SK-N-SH treated with all-trans-retinoic acid at 6 μM for 48 hours (cell line): ENCODE measurements around the gene SRBD1.

ENCODE experiments used
- ATAC-seq: fragments of 200-7000 bp; cut with Tn5 transposase; 3 replicates; pipeline ENCODE4 v1.9.1; 2020; ENCODE audit warnings: mild to moderate bottlenecking, moderate library complexity
- ARNTL ChIP-seq: fragments of 450-650 bp; formaldehyde crosslinking; IDR thresholded peaks from 2 replicates; pipeline ENCODE4 v1.5.0; 2020; ENCODE audit warnings: low read depth, mild to moderate bottlenecking, moderate library complexity, borderline replicate concordance
- CSDC2 ChIP-seq: fragments of 250-450 bp; sonication (Bioruptor Pico); IDR thresholded peaks from 2 replicates; pipeline ENCODE4 v1.5.0; 2020; ENCODE audit warnings: mild to moderate bottlenecking, moderate library complexity
- ESRRG ChIP-seq: fragments of 250-450 bp; sonication (Bioruptor Pico); IDR thresholded peaks from 2 replicates; pipeline ENCODE4 v1.6.1; 2021; ENCODE audit warnings: mild to moderate bottlenecking
- GLIS3 ChIP-seq: fragments of 250-450 bp; sonication (Bioruptor Pico); IDR thresholded peaks from 2 replicates; pipeline ENCODE4 v1.5.0; 2020; ENCODE audit warnings: mild to moderate bottlenecking, moderate library complexity
- ISL1 ChIP-seq: fragments of 250-450 bp; sonication (Bioruptor Pico); IDR thresholded peaks from 2 replicates; pipeline ENCODE4 v2.1.2; 2022; ENCODE audit warnings: mild to moderate bottlenecking, moderate library complexity
- OSR1 ChIP-seq: fragments of 250-450 bp; sonication (Bioruptor Pico); IDR thresholded peaks from 2 replicates; pipeline ENCODE4 v1.8.0; 2022; ENCODE audit warnings: moderate library complexity, mild to moderate bottlenecking, inconsistent platforms
- PATZ1 ChIP-seq: fragments of 250-450 bp; sonication (Bioruptor Pico); IDR thresholded peaks from 2 replicates; pipeline ENCODE4 v1.8.0; 2020; ENCODE audit warnings: mild to moderate bottlenecking, moderate library complexity, borderline replicate concordance
- POU6F1 ChIP-seq: fragments of 250-450 bp; sonication (Bioruptor Pico); IDR thresholded peaks from 2 replicates; pipeline ENCODE4 v1.8.0; 2021; ENCODE audit warnings: low read depth, mild to moderate bottlenecking, moderate library complexity, borderline replicate concordance
- PPARA ChIP-seq: fragments of 250-450 bp; sonication (Bioruptor Pico); IDR thresholded peaks from 2 replicates; pipeline ENCODE4 v1.5.0; 2020; ENCODE audit warnings: mild to moderate bottlenecking, borderline replicate concordance
- RARB ChIP-seq: fragments of 250-450 bp; sonication (Bioruptor Pico); IDR thresholded peaks from 2 replicates; pipeline ENCODE4 v1.8.0; 2021; ENCODE audit warnings: mild to moderate bottlenecking, moderate library complexity
- SNAI2 ChIP-seq: fragments of 250-450 bp; sonication (Bioruptor Pico); IDR thresholded peaks from 2 replicates; pipeline ENCODE4 v1.5.0; 2020; ENCODE audit warnings: mild to moderate bottlenecking, moderate library complexity
- TOX ChIP-seq: fragments of 250-450 bp; sonication (Bioruptor Pico); IDR thresholded peaks from 2 replicates; pipeline ENCODE4 v1.8.0; 2021; ENCODE audit warnings: mild to moderate bottlenecking, moderate library complexity, borderline replicate concordance
- TSHZ2 ChIP-seq: fragments of 250-450 bp; sonication (Bioruptor Pico); IDR thresholded peaks from 2 replicates; pipeline ENCODE4 v1.5.0; 2020; ENCODE audit warnings: mild to moderate bottlenecking, moderate library complexity
- ZC3H10 ChIP-seq: fragments of 250-450 bp; sonication (Bioruptor Pico); IDR thresholded peaks from 2 replicates; pipeline ENCODE4 v1.5.1; 2021; ENCODE audit warnings: mild to moderate bottlenecking, moderate library complexity
- ZFP3 ChIP-seq: fragments of 250-450 bp; sonication (Bioruptor Pico); IDR thresholded peaks from 2 replicates; pipeline ENCODE4 v1.5.0; 2020; ENCODE audit warnings: mild to moderate bottlenecking, moderate library complexity
- ZFP30 ChIP-seq: fragments of 450-650 bp; formaldehyde crosslinking; IDR thresholded peaks from 2 replicates; pipeline ENCODE4 v1.5.0; 2022; ENCODE audit warnings: mild to moderate bottlenecking, moderate library complexity
- ZNF565 ChIP-seq: fragments of 450-650 bp; formaldehyde crosslinking; conservative IDR thresholded peaks from 2 replicates; pipeline ENCODE4 v1.5.0; 2020; ENCODE audit warnings: low read depth, mild to moderate bottlenecking, moderate library complexity
- ZNF70 ChIP-seq: fragments of 450-650 bp; formaldehyde crosslinking; IDR thresholded peaks from 2 replicates; pipeline ENCODE4 v1.5.0; 2020; ENCODE audit warnings: mild to moderate bottlenecking, moderate library complexity
- ZNF8 ChIP-seq: fragments of 450-650 bp; formaldehyde crosslinking; IDR thresholded peaks from 2 replicates; pipeline ENCODE4 v1.5.0; 2020; ENCODE audit warnings: mild to moderate bottlenecking, moderate library complexity

Gene SRBD1

GRCh38 chr2:45551862-45552261 is 59.2 kb downstream of the SRBD1 start:
- no peak for ATAC-seq
- TF ChIP-seq ZNF8 (CRISPR knock-in tag) (no peak), TSHZ2 (CRISPR knock-in tag) (no peak), GLIS3 (CRISPR knock-in tag) (no peak), ZFP30 (no peak), ZC3H10 (no peak), ARNTL (CRISPR knock-in tag) (no peak)

GRCh38 chr2:45545943-45546342 is 65.1 kb downstream of the SRBD1 start:
- no peak for TF ChIP-seq OSR1 (CRISPR knock-in tag)
- TF ChIP-seq ZNF8 (CRISPR knock-in tag): no peak
- TF ChIP-seq GLIS3 (CRISPR knock-in tag): no peak
- TF ChIP-seq PPARA (CRISPR knock-in tag): no peak
- no peak for TF ChIP-seq RARB
- no peak for TF ChIP-seq ZC3H10
- TF ChIP-seq, all 23 proteins: peak for 0
- no peak for ATAC-seq

- no peak for ATAC-seq
- no peak for TF ChIP-seq ZFP3 (CRISPR knock-in tag)
- TF ChIP-seq, all 23 proteins: peak for 0
Observed at GRCh38 chr2:45543257-45543656, 67.8 kb downstream of the SRBD1 start.

GRCh38 chr2:45542013-45542412 is 69.1 kb downstream of the SRBD1 start:
- TF ChIP-seq PATZ1 (no peak), ZFP30 (no peak), RARB (no peak), ZC3H10 (no peak), ZNF565 (CRISPR knock-in tag) (no peak), TOX (CRISPR knock-in tag) (no peak)
- TF ChIP-seq, all 23 proteins: peak for 0
- no peak for ATAC-seq

- TF ChIP-seq POU6F1 (CRISPR knock-in tag): no peak
- no peak for TF ChIP-seq OSR1 (CRISPR knock-in tag)
- TF ChIP-seq ZFP30: no peak
- TF ChIP-seq ISL1 (CRISPR knock-in tag): no peak
- TF ChIP-seq CSDC2 (CRISPR knock-in tag): no peak
- no peak for TF ChIP-seq ESRRG (CRISPR knock-in tag)
- TF ChIP-seq ZC3H10: no peak
- no peak for TF ChIP-seq SNAI2 (CRISPR knock-in tag)
- no peak for TF ChIP-seq TOX (CRISPR knock-in tag)
- no peak for TF ChIP-seq ZNF565 (CRISPR knock-in tag)
- no peak for TF ChIP-seq ZNF70
- no peak for TF ChIP-seq PATZ1
- TF ChIP-seq ZFP3 (CRISPR knock-in tag): no peak
- no peak for ATAC-seq
Observed at GRCh38 chr2:45541450-45541849, 69.6 kb downstream of the SRBD1 start.
